Prostate gland (tissue), 2 donors: ENCODE data around the gene SLC22A3.

Experiments used
- POLR2A ChIP-seq: fragments of 450-650 bp; IDR thresholded peaks from one replicate; pipeline ENCODE4 v1.6.1; 2016; ENCODE audit warnings: antibody characterized with exemption, mild to moderate bottlenecking
- TF ChIP-seq, protein P1 (sequence below), 4 experiments: fragments of 200-600 bp in 2 of 4; fragments of 450-650 bp in 2 of 4; sonication (generic) in 2 of 4; IDR thresholded peaks; 1 replicate in 3 of 4; 2 replicates in 1 of 4; pipeline ENCODE4 v1.5.1; 2016 to 2019; ENCODE audit warnings: antibody characterized with exemption in 4 of 4, mild to moderate bottlenecking in 2 of 4, moderate library complexity in 2 of 4

DNA sequence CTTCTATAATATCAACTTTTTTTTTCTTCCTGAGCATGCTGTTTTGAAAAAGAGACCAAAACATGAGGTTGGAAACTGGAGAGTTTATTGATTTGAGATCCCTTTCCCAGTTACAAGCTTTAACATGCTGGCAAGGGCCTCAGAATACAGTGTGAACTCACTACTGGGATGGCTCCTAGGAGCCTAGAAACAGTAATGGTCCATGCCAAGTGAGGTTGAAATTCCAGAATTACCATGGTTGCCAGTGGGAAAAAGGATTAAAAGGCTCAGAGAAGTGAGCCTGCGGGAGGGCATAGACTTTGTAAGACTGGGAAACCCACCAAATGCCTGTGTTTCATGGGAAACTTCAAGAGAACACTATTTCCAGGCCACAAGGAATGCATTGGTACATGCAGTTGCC lies 28.9 kb upstream of the SLC22A3 start:
- TF ChIP-seq, protein P1, sequence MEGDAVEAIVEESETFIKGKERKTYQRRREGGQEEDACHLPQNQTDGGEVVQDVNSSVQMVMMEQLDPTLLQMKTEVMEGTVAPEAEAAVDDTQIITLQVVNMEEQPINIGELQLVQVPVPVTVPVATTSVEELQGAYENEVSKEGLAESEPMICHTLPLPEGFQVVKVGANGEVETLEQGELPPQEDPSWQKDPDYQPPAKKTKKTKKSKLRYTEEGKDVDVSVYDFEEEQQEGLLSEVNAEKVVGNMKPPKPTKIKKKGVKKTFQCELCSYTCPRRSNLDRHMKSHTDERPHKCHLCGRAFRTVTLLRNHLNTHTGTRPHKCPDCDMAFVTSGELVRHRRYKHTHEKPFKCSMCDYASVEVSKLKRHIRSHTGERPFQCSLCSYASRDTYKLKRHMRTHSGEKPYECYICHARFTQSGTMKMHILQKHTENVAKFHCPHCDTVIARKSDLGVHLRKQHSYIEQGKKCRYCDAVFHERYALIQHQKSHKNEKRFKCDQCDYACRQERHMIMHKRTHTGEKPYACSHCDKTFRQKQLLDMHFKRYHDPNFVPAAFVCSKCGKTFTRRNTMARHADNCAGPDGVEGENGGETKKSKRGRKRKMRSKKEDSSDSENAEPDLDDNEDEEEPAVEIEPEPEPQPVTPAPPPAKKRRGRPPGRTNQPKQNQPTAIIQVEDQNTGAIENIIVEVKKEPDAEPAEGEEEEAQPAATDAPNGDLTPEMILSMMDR (IDR thresholded peaks at IDR 0.05) = no peak
- no peak for TF ChIP-seq POLR2A
